Caco-2 (cell line): ENCODE measurements around the gene DET1. TPM values are rescaled to one million over a fixed set of nuclear protein-coding genes. Genes with fewer than 3 reads are reported as not detected.
"Not testable (repeated sequence)": the region's sequence is repeated elsewhere in the genome, so short reads cannot be mapped to it uniquely, and the experiment has no call there.

Experiments
- BruUV-seq: library from RNA; stranded (reverse); fragments of 400-500 nt; replicated peaks from 2 replicates; lab custom pipeline; 2021; lab: Mats Ljungman, UMichigan
- CTCF ChIA-PET: fragments of 300-600 bp; sonication (Branson Sonifier 250); formaldehyde crosslinking; loops from one replicate; lab custom pipeline; 2022; ENCODE audit warnings: antibody characterized with exemption; lab: Charles Lee
- POLR2A ChIA-PET: fragments of 300-600 bp; sonication (Branson Sonifier 250); formaldehyde crosslinking; loops from one replicate; lab custom pipeline; 2022; ENCODE audit warnings: antibody characterized with exemption; lab: Charles Lee
- DNase-seq, 2 experiments: peaks; one replicate each; pipeline versions ENCODE4 v3.0.0 to v3.0.0-alpha.2; 2020 to 2022
- H3K27me3 ChIP-seq: replicated peaks from 2 replicates; pipeline ENCODE4 v1.6.0; 2011; ENCODE audit warnings: low read length; ENCODE audit not compliant: control insufficient read depth, insufficient read depth
- H3K36me3 ChIP-seq: 2 replicates; pipeline ENCODE4 v1.5.1; 2011; ENCODE audit warnings: low read length; ENCODE audit not compliant: control insufficient read depth, insufficient read depth
- H3K4me1 ChIP-seq: fragments of 250-450 bp; sonication (Bioruptor Pico); 2 replicates; pipeline ENCODE4 v1.5.1; 2020; ENCODE audit warnings: mild to moderate bottlenecking
- H3K4me3 ChIP-seq: 2 replicates; pipeline ENCODE4 v1.5.1; 2011; ENCODE audit warnings: low read depth, mild to moderate bottlenecking, control low read depth, low read length
- H3K9me3 ChIP-seq: fragments of 250-450 bp; sonication (Bioruptor Pico); 2 replicates; pipeline ENCODE4 v1.5.1; 2020; ENCODE audit warnings: mild to moderate bottlenecking, moderate library complexity
- H3K27ac Mint-ChIP-seq: one replicate; pipeline ENCODE4 v1.8.0; 2022; ENCODE audit warnings: mixed read lengths; ENCODE audit not compliant: unreplicated experiment
- H3K27me3 Mint-ChIP-seq: one replicate; pipeline ENCODE4 v1.8.0; 2022; ENCODE audit warnings: mixed read lengths; ENCODE audit not compliant: insufficient read depth, unreplicated experiment
- H3K36me3 Mint-ChIP-seq: one replicate; pipeline ENCODE4 v1.8.0; 2022; ENCODE audit warnings: mild to moderate bottlenecking, mixed read lengths; ENCODE audit not compliant: insufficient read depth, unreplicated experiment
- H3K4me1 Mint-ChIP-seq: one replicate; pipeline ENCODE4 v1.8.0; 2022; ENCODE audit warnings: low read depth, mixed read lengths; ENCODE audit not compliant: unreplicated experiment
- H3K4me3 Mint-ChIP-seq: one replicate; pipeline ENCODE4 v1.8.0; 2022; ENCODE audit warnings: mild to moderate bottlenecking, moderate library complexity, mixed read lengths; ENCODE audit not compliant: unreplicated experiment
- H3K9me3 Mint-ChIP-seq: one replicate; pipeline ENCODE4 v1.8.0; 2022; ENCODE audit warnings: mixed read lengths; ENCODE audit not compliant: unreplicated experiment
- intact Hi-C: fragments of 100-400 bp; cut with micrococcal nuclease; formaldehyde crosslinking; loops from one replicate; pipeline ENCODE4 v1.10.0; 2022; ENCODE audit not compliant: unreplicated experiment
- total RNA-seq: library from RNA; stranded (reverse); gene quantifications from 2 replicates; pipeline ENCODE4 v1.2.3, GENCODE V29; 2022
- TF ChIP-seq, protein P1 (sequence below), 2 experiments: fragments of 200-600 bp in 1 of 2; IDR thresholded peaks; 1 replicate in 1 of 2; 2 replicates in 1 of 2; pipeline versions ENCODE4 v1.5.1 to v1.8.0; 2011 to 2022; ENCODE audit warnings: antibody characterized with exemption in 1 of 2, control low read depth in 1 of 2, inconsistent platforms in 1 of 2, low read depth in 1 of 2, low read length in 1 of 2, mild to moderate bottlenecking in 1 of 2, moderate library complexity in 1 of 2; ENCODE audit not compliant: insufficient read depth in 1 of 2, severe bottlenecking in 1 of 2, unreplicated experiment in 1 of 2

The DET1 gene
- total RNA-seq, 1 experiment from 2014 or later: 2.0 TPM

GRCh38 chr15:88543065-88543776 lies 3.3 kb downstream of the DET1 start:
- Mint-ChIP-seq H3K27ac (peak overlapping the region; percentile 81), H3K36me3 (no peaks in the 10 kb centered on the region), H3K4me3 (no peak overlapping the region), H3K27me3 (no peaks in the 10 kb centered on the region), H3K4me1 (peaks cover 32% of the 10 kb centered on the region), H3K9me3 (no peaks in the 10 kb centered on the region)
- Histone ChIP-seq H3K36me3 (no peaks in the 10 kb centered on the region), H3K9me3 (no peaks in the 10 kb centered on the region), H3K27me3 (no peaks in the 10 kb centered on the region), H3K4me3 (no peak overlapping the region), H3K4me1 (peaks cover 61% of the 10 kb centered on the region)
- POLR2A ChIA-PET: no interaction called here
- intact Hi-C loops: no loop called here
- CTCF ChIA-PET: no interaction called here
- no TSS peak for BruUV-seq
- TF ChIP-seq, protein P1, sequence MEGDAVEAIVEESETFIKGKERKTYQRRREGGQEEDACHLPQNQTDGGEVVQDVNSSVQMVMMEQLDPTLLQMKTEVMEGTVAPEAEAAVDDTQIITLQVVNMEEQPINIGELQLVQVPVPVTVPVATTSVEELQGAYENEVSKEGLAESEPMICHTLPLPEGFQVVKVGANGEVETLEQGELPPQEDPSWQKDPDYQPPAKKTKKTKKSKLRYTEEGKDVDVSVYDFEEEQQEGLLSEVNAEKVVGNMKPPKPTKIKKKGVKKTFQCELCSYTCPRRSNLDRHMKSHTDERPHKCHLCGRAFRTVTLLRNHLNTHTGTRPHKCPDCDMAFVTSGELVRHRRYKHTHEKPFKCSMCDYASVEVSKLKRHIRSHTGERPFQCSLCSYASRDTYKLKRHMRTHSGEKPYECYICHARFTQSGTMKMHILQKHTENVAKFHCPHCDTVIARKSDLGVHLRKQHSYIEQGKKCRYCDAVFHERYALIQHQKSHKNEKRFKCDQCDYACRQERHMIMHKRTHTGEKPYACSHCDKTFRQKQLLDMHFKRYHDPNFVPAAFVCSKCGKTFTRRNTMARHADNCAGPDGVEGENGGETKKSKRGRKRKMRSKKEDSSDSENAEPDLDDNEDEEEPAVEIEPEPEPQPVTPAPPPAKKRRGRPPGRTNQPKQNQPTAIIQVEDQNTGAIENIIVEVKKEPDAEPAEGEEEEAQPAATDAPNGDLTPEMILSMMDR (IDR thresholded peaks at IDR 0.05; ENCODE audit: insufficient read depth in 1 of 2, low read depth in 1 of 2, low read length in 1 of 2, severe bottlenecking in 1 of 2, unreplicated experiment in 1 of 2): no peak
- peak in 1 of 2 experiments; percentile 53 for DNase-seq

DNA sequence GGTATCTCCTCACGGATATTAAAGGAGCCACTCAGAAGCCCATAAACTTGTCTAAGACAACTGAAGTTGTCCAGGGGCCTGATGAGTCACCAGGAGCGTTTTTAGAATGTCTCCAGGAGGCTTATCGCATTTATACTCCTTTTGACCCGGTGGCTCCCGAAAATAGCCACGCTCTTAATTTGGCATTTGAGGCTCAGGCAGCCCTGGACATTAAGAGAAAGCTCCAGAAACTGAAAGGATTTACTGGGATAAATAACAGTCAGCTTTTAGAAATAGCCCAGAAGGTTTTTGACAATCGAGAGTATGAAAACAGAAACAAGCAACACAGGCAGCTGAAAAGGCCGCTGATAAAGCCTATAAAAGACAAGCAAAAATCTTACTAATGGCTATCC lies 4.1 kb downstream of the DET1 start:
- H3K9me3 Mint-ChIP-seq: no peaks in the 10 kb centered on the region
- CTCF ChIA-PET: no interaction called here
- H3K36me3 Mint-ChIP-seq: no peaks in the 10 kb centered on the region
- no peak for DNase-seq
- peak overlapping the region; percentile 81 for H3K27ac Mint-ChIP-seq
- POLR2A ChIA-PET: no interaction called here
- Histone ChIP-seq H3K4me3 (no peak overlapping the region), H3K4me1 (peaks cover 69% of the 10 kb centered on the region), H3K27me3 (no peaks in the 10 kb centered on the region), H3K36me3 (no peaks in the 10 kb centered on the region), H3K9me3 (no peaks in the 10 kb centered on the region)
- intact Hi-C loops: no loop called here
- H3K27me3 Mint-ChIP-seq: no peaks in the 10 kb centered on the region
- TF ChIP-seq, protein P1 (IDR thresholded peaks at IDR 0.05; ENCODE audit: insufficient read depth in 1 of 2, low read depth in 1 of 2, low read length in 1 of 2, severe bottlenecking in 1 of 2, unreplicated experiment in 1 of 2): no peak
- no peak overlapping the region for H3K4me3 Mint-ChIP-seq
- BruUV-seq: no TSS peak
- H3K4me1 Mint-ChIP-seq: peaks cover 38% of the 10 kb centered on the region

DNA sequence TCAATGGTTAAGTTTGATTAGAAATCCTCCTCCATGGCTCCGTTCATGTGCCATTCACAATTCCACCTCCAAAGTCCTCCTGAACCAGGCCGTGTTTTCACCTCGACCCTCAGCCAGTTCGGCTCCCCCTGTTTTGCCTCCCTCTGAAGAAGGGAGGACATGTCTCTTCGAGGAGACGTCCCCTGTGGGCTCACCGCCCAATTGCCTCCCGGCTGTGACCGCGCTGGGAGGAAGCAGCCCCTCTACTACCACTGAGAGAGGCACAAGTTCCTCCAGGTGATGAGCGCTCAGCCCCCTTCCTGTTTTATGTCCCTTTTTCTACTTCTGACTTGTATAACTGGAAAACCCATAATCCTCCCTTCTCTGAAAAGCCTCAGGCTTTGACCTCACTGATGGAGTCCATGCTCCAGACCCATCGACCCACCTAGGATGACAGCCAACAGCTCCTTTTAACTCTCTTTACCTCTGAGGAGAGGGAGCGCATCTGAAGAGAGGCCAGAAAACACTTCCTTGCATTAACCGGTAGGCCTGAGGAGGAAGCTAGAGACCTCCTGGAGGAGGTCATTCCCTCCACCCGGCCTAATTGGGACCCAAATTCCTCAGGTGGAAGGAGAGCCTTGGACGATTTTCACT lies 4.7 kb downstream of the DET1 start:
- Mint-ChIP-seq H3K4me3 (peak overlapping the region; percentile 36), H3K9me3 (no peaks in the 10 kb centered on the region), H3K27me3 (no peaks in the 10 kb centered on the region), H3K27ac (peak overlapping the region; percentile 81), H3K4me1 (peaks cover 33% of the 10 kb centered on the region), H3K36me3 (no peaks in the 10 kb centered on the region)
- intact Hi-C loops: no loop called here
- POLR2A ChIA-PET: no interaction called here
- DNase-seq: no peak
- CTCF ChIA-PET: no interaction called here
- no TSS peak for BruUV-seq
- TF ChIP-seq, protein P1 (IDR thresholded peaks at IDR 0.05; ENCODE audit: insufficient read depth in 1 of 2, low read depth in 1 of 2, low read length in 1 of 2, severe bottlenecking in 1 of 2, unreplicated experiment in 1 of 2): no peak
- Histone ChIP-seq H3K27me3 (no peaks in the 10 kb centered on the region), H3K36me3 (no peaks in the 10 kb centered on the region), H3K4me1 (peaks cover 66% of the 10 kb centered on the region), H3K9me3 (no peaks in the 10 kb centered on the region), H3K4me3 (no peak overlapping the region)

GRCh38 chr15:88541111-88541510 lies 5.4 kb downstream of the DET1 start:
- H3K9me3 ChIP-seq, H3K4me3 ChIP-seq, H3K27me3 ChIP-seq, CTCF ChIA-PET, H3K36me3 Mint-ChIP-seq, DNase-seq, H3K4me3 Mint-ChIP-seq, H3K36me3 ChIP-seq, intact Hi-C loops, H3K27me3 Mint-ChIP-seq, H3K9me3 Mint-ChIP-seq, POLR2A ChIA-PET: not testable (repeated sequence)
- Mint-ChIP-seq H3K4me1 (peaks cover 33% of the 10 kb centered on the region), H3K27ac (peak overlapping the region; percentile 81)
- BruUV-seq: TSS peak; percentile 45
- peaks cover 65% of the 10 kb centered on the region for H3K4me1 ChIP-seq

DNA sequence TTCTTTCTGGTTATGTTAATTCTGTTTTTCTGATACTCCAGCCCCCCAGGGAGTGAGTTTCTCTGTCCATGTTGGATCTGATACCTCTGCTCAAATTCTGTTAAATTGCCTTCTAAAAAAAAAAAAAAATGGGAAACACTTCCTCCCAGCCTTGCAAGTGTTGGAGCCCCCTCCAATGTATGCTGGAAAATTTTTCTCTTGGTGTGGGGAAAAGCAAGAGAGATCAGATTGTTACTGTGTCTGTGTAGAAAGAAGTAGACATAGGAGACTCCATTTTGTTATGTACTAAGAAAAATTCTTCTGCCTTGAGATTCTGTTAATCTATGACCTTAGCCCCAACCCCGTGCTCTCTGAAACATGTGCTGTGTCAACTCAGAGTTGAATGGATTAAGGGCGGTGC lies 6.1 kb downstream of the DET1 start:
- CTCF ChIA-PET, H3K27me3 Mint-ChIP-seq, H3K36me3 Mint-ChIP-seq, H3K27me3 ChIP-seq, DNase-seq, H3K36me3 ChIP-seq, H3K4me3 ChIP-seq, POLR2A ChIA-PET, H3K9me3 ChIP-seq, BruUV-seq, H3K4me3 Mint-ChIP-seq, intact Hi-C loops: not testable (repeated sequence)
- H3K27ac Mint-ChIP-seq: peak overlapping the region; percentile 86
- peaks cover 11% of the 10 kb centered on the region for H3K9me3 Mint-ChIP-seq
- peaks cover 62% of the 10 kb centered on the region for H3K4me1 ChIP-seq
- peaks cover 33% of the 10 kb centered on the region for H3K4me1 Mint-ChIP-seq
